ENCODE results near the gene ZSWIM6.

DNA sequence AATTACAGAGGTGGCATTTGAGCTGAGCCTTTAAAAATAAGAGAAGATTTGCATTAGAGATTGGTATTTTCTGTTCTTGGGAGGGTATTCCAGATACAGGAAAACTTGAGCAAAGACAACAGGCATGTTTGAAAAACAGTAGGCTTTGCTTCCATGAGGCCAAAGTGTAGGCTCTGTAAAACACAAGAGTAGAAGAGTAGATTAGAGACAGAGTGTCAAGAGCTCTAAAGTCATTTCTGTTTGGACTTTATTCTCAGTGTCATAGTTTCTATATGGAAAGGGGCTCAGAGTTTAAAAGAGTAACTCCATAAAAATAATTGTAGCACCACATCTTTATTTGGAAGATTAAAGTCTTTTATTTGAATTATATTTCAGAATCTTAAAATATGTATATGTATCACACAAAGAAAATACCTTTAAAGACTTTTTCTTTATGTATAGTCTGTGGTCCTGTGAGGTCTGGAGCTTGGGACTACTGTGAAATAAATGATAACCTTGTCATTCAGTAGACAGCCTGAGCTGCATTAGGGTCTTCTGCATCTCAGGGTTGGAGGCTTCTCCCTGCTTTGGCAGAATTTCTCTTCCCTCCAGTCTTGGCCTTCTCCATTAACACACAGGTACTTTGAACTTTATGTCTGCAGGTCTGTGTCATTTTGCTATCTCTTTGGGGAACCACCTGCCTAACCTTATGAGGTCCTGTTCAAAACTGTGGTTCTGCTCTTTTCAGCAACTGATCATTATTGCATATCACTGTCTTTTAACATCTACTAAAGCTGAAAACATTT is 73.6 kb downstream of the ZSWIM6 start:
- TF ChIP-seq, protein P1, sequence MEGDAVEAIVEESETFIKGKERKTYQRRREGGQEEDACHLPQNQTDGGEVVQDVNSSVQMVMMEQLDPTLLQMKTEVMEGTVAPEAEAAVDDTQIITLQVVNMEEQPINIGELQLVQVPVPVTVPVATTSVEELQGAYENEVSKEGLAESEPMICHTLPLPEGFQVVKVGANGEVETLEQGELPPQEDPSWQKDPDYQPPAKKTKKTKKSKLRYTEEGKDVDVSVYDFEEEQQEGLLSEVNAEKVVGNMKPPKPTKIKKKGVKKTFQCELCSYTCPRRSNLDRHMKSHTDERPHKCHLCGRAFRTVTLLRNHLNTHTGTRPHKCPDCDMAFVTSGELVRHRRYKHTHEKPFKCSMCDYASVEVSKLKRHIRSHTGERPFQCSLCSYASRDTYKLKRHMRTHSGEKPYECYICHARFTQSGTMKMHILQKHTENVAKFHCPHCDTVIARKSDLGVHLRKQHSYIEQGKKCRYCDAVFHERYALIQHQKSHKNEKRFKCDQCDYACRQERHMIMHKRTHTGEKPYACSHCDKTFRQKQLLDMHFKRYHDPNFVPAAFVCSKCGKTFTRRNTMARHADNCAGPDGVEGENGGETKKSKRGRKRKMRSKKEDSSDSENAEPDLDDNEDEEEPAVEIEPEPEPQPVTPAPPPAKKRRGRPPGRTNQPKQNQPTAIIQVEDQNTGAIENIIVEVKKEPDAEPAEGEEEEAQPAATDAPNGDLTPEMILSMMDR (IDR thresholded peaks at IDR 0.05): no peak
- no peak for TF ChIP-seq POLR2A (IDR thresholded peaks at IDR 0.05)

Data from Peyer's patch (tissue), 4 donors.